Stimulated activated CD8-positive, alpha-beta memory T cell treated with anti-CD3 and anti-CD28 coated beads, Interleukin-2, amount 100 ng/mL, for 48 hours (primary cell): ENCODE data around the gene EPB42.

ENCODE experiments used
- DNase-seq, 2 donors: peaks; one replicate each; pipeline ENCODE4 v3.0.0-alpha.2; 2020; ENCODE audit warnings: low read depth in 2 of 2

Gene EPB42

GRCh38 chr15:43220991-43221403, at the start of gene EPB42:
Gene EPB42 (minus strand): TSS chr15:43221018. CDS start chr15:43220825, 193 bp downstream.
- DNase-seq: no peak

GRCh38 chr15:43270113-43270665, 49.4 kb upstream of the EPB42 start:
- no peak for DNase-seq

GRCh38 chr15:43268111-43269105, 47.6 kb upstream of the EPB42 start:
- peak in 1 of 2 donors; percentile 26 for DNase-seq

GRCh38 chr15:43267439-43267838, 46.6 kb upstream of the EPB42 start:
- DNase-seq: no peak

GRCh38 chr15:43266834-43267233, 46.0 kb upstream of the EPB42 start, which contains the start of gene TGM5:
Gene TGM5 (minus strand): TSS chr15:43266928. CDS start chr15:43266849, 79 bp downstream.
- DNase-seq: no peak

GRCh38 chr15:43266386-43266785, 45.6 kb upstream of the EPB42 start:
- no peak for DNase-seq

GRCh38 chr15:43260011-43260615, 39.3 kb upstream of the EPB42 start:
- DNase-seq: no peak

- DNase-seq: no peak
Measured at GRCh38 chr15:43258781-43259180, 38.0 kb upstream of the EPB42 start.

GRCh38 chr15:43256341-43256740, 35.5 kb upstream of the EPB42 start:
- no peak for DNase-seq

GRCh38 chr15:43255376-43255775, 34.6 kb upstream of the EPB42 start:
- DNase-seq: no peak

GRCh38 chr15:43253431-43254403, 32.9 kb upstream of the EPB42 start:
- no peak for DNase-seq

GRCh38 chr15:43251871-43252250, 31.0 kb upstream of the EPB42 start:
- DNase-seq: peak in 1 of 2 donors; percentile 16

GRCh38 chr15:43251185-43251870, 30.5 kb upstream of the EPB42 start:
- DNase-seq: no peak

- DNase-seq: no peak
Measured at GRCh38 chr15:43250785-43251184, 30.0 kb upstream of the EPB42 start.

GRCh38 chr15:43249699-43250203, 28.9 kb upstream of the EPB42 start:
- peak in 1 of 2 donors; percentile 23 for DNase-seq

GRCh38 chr15:43249236-43249635, 28.4 kb upstream of the EPB42 start:
- no peak for DNase-seq

GRCh38 chr15:43246261-43246774, 25.5 kb upstream of the EPB42 start:
- no peak for DNase-seq

- DNase-seq: no peak
Measured at GRCh38 chr15:43244092-43244491, 23.3 kb upstream of the EPB42 start.

- DNase-seq: no peak
Measured at GRCh38 chr15:43243020-43243645, 22.3 kb upstream of the EPB42 start.

- no peak for DNase-seq
Measured at GRCh38 chr15:43242616-43243015, 21.8 kb upstream of the EPB42 start.
